H9 (cell line): ENCODE data around the gene DICER1. TPM values are rescaled to one million over a fixed set of nuclear protein-coding genes. Genes with fewer than 3 reads are reported as not detected.

Experiments
- DNase-seq: peaks from one replicate; pipeline ENCODE4 v3.0.0-alpha.2; 2017
- H2AFZ ChIP-seq: one replicate; pipeline ENCODE4 v1.6.1; 2013; ENCODE audit warnings: mild to moderate bottlenecking, low read length, control low read depth, moderate library complexity
- H2AK5ac ChIP-seq: 2 replicates; pipeline ENCODE4 v1.6.1; 2013; ENCODE audit warnings: low read length, control low read depth, mixed read lengths; ENCODE audit not compliant: insufficient read length
- H2BK120ac ChIP-seq: one replicate; pipeline ENCODE4 v1.6.1; 2013; ENCODE audit warnings: low read depth, mild to moderate bottlenecking, low read length, control low read depth, inconsistent platforms; ENCODE audit not compliant: poor library complexity, severe bottlenecking
- H2BK12ac ChIP-seq: 2 replicates; pipeline ENCODE4 v1.6.1; 2013; ENCODE audit warnings: low read length, control low read depth, mixed read lengths, low read depth; ENCODE audit not compliant: insufficient read length
- H2BK15ac ChIP-seq: 2 replicates; pipeline ENCODE4 v1.6.1; 2013; ENCODE audit warnings: low read depth, low read length, control low read depth
- H2BK20ac ChIP-seq: one replicate; pipeline ENCODE4 v1.6.1; 2013; ENCODE audit warnings: low read depth, mild to moderate bottlenecking, low read length, control low read depth, inconsistent platforms; ENCODE audit not compliant: poor library complexity, severe bottlenecking
- H2BK5ac ChIP-seq: 2 replicates; pipeline ENCODE4 v1.6.1; 2013; ENCODE audit warnings: low read length, control low read depth, mixed read lengths; ENCODE audit not compliant: insufficient read length
- H3K14ac ChIP-seq: 2 replicates; pipeline ENCODE4 v1.6.1; 2013; ENCODE audit warnings: low read length, control low read depth; ENCODE audit not compliant: insufficient read depth
- H3K18ac ChIP-seq: 2 replicates; pipeline ENCODE4 v1.6.1; 2013; ENCODE audit warnings: low read depth, mild to moderate bottlenecking, mixed read lengths, low read length, control low read depth; ENCODE audit not compliant: insufficient read length
- H3K23ac ChIP-seq: 2 replicates; pipeline ENCODE4 v1.6.1; 2013; ENCODE audit warnings: low read length, control low read depth, mixed read lengths, low read depth; ENCODE audit not compliant: insufficient read length
- H3K23me2 ChIP-seq: 2 replicates; pipeline ENCODE4 v1.6.1; 2013; ENCODE audit warnings: low read depth, mild to moderate bottlenecking, mixed read lengths, low read length, control low read depth; ENCODE audit not compliant: insufficient read length, poor library complexity, severe bottlenecking
- H3K27ac ChIP-seq: 2 replicates; pipeline ENCODE4 v1.5.1; 2013; ENCODE audit warnings: low read length, control low read depth, mixed read lengths, low read depth; ENCODE audit not compliant: insufficient read length
- H3K27me3 ChIP-seq: 2 replicates; pipeline ENCODE4 v1.6.1; 2013; ENCODE audit warnings: low read length, control low read depth, inconsistent platforms; ENCODE audit not compliant: insufficient read depth
- H3K4ac ChIP-seq: 2 replicates; pipeline ENCODE4 v1.6.1; 2013; ENCODE audit warnings: low read depth, mild to moderate bottlenecking, control low read depth, inconsistent platforms, low read length, moderate library complexity
- H3K4me1 ChIP-seq: 2 replicates; pipeline ENCODE4 v1.6.1; 2013; ENCODE audit warnings: low read length, control low read depth, inconsistent platforms; ENCODE audit not compliant: insufficient read depth
- H3K4me2 ChIP-seq: 2 replicates; pipeline ENCODE4 v1.6.1; 2013; ENCODE audit warnings: low read length, control low read depth, mixed read lengths; ENCODE audit not compliant: insufficient read length, insufficient read depth
- H3K56ac ChIP-seq: 2 replicates; pipeline ENCODE4 v1.6.1; 2013; ENCODE audit warnings: low read depth, mild to moderate bottlenecking, mixed read lengths, low read length, control low read depth; ENCODE audit not compliant: insufficient read length
- H3K79me1 ChIP-seq: 2 replicates; pipeline ENCODE4 v1.6.1; 2013; ENCODE audit warnings: low read depth, mild to moderate bottlenecking, moderate library complexity, low read length, control low read depth, inconsistent platforms; ENCODE audit not compliant: insufficient read depth, poor library complexity, severe bottlenecking
- H3K79me2 ChIP-seq: 2 replicates; pipeline ENCODE4 v1.6.1; 2013; ENCODE audit warnings: low read length, control low read depth, inconsistent platforms; ENCODE audit not compliant: insufficient read depth
- H3K9ac ChIP-seq: 2 replicates; pipeline ENCODE4 v1.6.1; 2013; ENCODE audit warnings: low read length, control low read depth, mixed read lengths; ENCODE audit not compliant: insufficient read length; ENCODE audit errors: extremely low read depth
- H3K9me3 ChIP-seq: one replicate; pipeline ENCODE4 v1.6.1; 2013; ENCODE audit warnings: low read depth, low read length, inconsistent platforms; ENCODE audit not compliant: control insufficient read depth
- H3T11ph ChIP-seq: one replicate; pipeline ENCODE4 v1.6.1; 2013; ENCODE audit warnings: mild to moderate bottlenecking, low read length, control low read depth, inconsistent platforms
- H4K20me1 ChIP-seq: one replicate; pipeline ENCODE4 v1.6.1; 2013; ENCODE audit not compliant: control insufficient read depth, insufficient read length, insufficient read depth
- H4K5ac ChIP-seq: 2 replicates; pipeline ENCODE4 v1.6.1; 2013; ENCODE audit warnings: low read depth, mild to moderate bottlenecking, mixed read lengths, low read length, control low read depth; ENCODE audit not compliant: insufficient read length
- H4K8ac ChIP-seq: replicated peaks from 2 replicates; pipeline ENCODE4 v1.6.1; 2013; ENCODE audit warnings: low read length, control low read depth, mixed read lengths, low read depth; ENCODE audit not compliant: insufficient read length
- H4K91ac ChIP-seq: 2 replicates; pipeline ENCODE4 v1.6.1; 2013; ENCODE audit warnings: low read depth, mild to moderate bottlenecking, moderate library complexity, mixed read lengths, low read length, control low read depth; ENCODE audit not compliant: insufficient read length
- H3K27ac Mint-ChIP-seq, 3 experiments: 2 replicates in 2 of 3; 3 replicates in 1 of 3; pipeline ENCODE4 v1.8.0; 2020 to 2021; ENCODE audit warnings: mixed read lengths in 3 of 3, mild to moderate bottlenecking in 1 of 3, moderate library complexity in 1 of 3
- H3K27me3 Mint-ChIP-seq: 2 replicates; pipeline ENCODE4 v1.8.0; 2021; ENCODE audit warnings: low read depth, mild to moderate bottlenecking, moderate library complexity, mixed read lengths
- H3K36me3 Mint-ChIP-seq, 3 experiments: 2 replicates in 2 of 3; 3 replicates in 1 of 3; pipeline ENCODE4 v1.8.0; 2020 to 2021; ENCODE audit warnings: low read depth in 3 of 3, mixed read lengths in 3 of 3; ENCODE audit not compliant: insufficient read depth in 1 of 3
- H3K4me1 Mint-ChIP-seq, 2 experiments: 2 replicates each; pipeline ENCODE4 v1.8.0; 2020; ENCODE audit warnings: mixed read lengths in 2 of 2
- H3K4me3 Mint-ChIP-seq, 2 experiments: 2 replicates in 1 of 2; 3 replicates in 1 of 2; pipeline ENCODE4 v1.8.0; 2020 to 2021; ENCODE audit warnings: mild to moderate bottlenecking in 2 of 2, mixed read lengths in 2 of 2, moderate library complexity in 1 of 2
- H3K9me3 Mint-ChIP-seq, 2 experiments: 2 replicates in 1 of 2; 3 replicates in 1 of 2; pipeline ENCODE4 v1.8.0; 2020; ENCODE audit warnings: mild to moderate bottlenecking in 2 of 2, mixed read lengths in 2 of 2, moderate library complexity in 1 of 2
- CTCF ChIP-seq: fragments of 200-600 bp; sonication (generic); conservative IDR thresholded peaks from 3 replicates; pipeline ENCODE4 v1.8.0; 2021; ENCODE audit warnings: antibody characterized with exemption, mild to moderate bottlenecking
- WGBS: extraction: QIAGEN DNeasy Blood & Tissue Kit; methylation state at CpG from one replicate; pipeline ENCODE4 v1.1.7; 2013; ENCODE audit warnings: missing lambda C conversion rate, low lambda C conversion rate, mixed read lengths; ENCODE audit not compliant: insufficient read length; ENCODE audit errors: extremely low coverage; 5-methylcytosine and 5-hydroxymethylcytosine counted together
- total RNA-seq: library from RNA; stranded (reverse); gene quantifications from 2 replicates; pipeline ENCODE4 v1.2.1, GENCODE V29; 2021

The DICER1 gene
- total RNA-seq, 1 experiment from 2014 or later = 57.0 TPM

- H2BK12ac ChIP-seq = no peak overlapping the region
- H2BK15ac ChIP-seq = no peak overlapping the region
- H3K14ac ChIP-seq = no peak overlapping the region
- no peak overlapping the region for H3K4me3 Mint-ChIP-seq
- no peak overlapping the region for H3K9ac ChIP-seq
- no peak overlapping the region for H3K4ac ChIP-seq
- H4K20me1 ChIP-seq = no peaks in the 10 kb centered on the region
- no peak overlapping the region for H2AK5ac ChIP-seq
- TF ChIP-seq CTCF = no peak
- H3K27me3 ChIP-seq = no peaks in the 10 kb centered on the region
- H3K18ac ChIP-seq = no peak overlapping the region
- H3K27ac Mint-ChIP-seq = no peak overlapping the region
- no peak overlapping the region for H2BK20ac ChIP-seq
- H3K4me1 Mint-ChIP-seq = peaks cover 13 to 24% of the 10 kb centered on the region in 2 experiments
- WGBS = no CpG with 5 or more reads among the region's 4 CpGs
- H3K4me1 ChIP-seq = no peaks in the 10 kb centered on the region; the same call in 1 of the 2 replicates
- no peak for DNase-seq
- H3K79me1 ChIP-seq = no peaks in the 10 kb centered on the region
- no peaks in the 10 kb centered on the region for H3K23me2 ChIP-seq
- no peak overlapping the region for H3K23ac ChIP-seq
- no peak overlapping the region for H4K91ac ChIP-seq
- H3K36me3 Mint-ChIP-seq = peaks cover 8 to 58% (median 25%) of the 10 kb centered on the region in 3 experiments; a peak in 6 of 7 replicates
- no peak overlapping the region for H3T11ph ChIP-seq
- H2AFZ ChIP-seq = no peak overlapping the region
- no peak overlapping the region for H3K56ac ChIP-seq
- no peak overlapping the region for H2BK120ac ChIP-seq
- no peak overlapping the region for H2BK5ac ChIP-seq
- no peak overlapping the region for H4K8ac ChIP-seq
- H3K9me3 ChIP-seq = no peaks in the 10 kb centered on the region
- H3K4me2 ChIP-seq = no peak overlapping the region
- H3K79me2 ChIP-seq = peaks cover 2% of the 10 kb centered on the region; the same call in 1 of the 2 replicates
- H3K27ac ChIP-seq = no peak overlapping the region
- H4K5ac ChIP-seq = no peak overlapping the region
- H3K9me3 Mint-ChIP-seq = no peaks in the 10 kb centered on the region
- no peaks in the 10 kb centered on the region for H3K27me3 Mint-ChIP-seq
Measured at GRCh38 chr14:95127531-95127911, 29.8 kb downstream of the DICER1 start.
